ENCODE results near the gene CLEC5A.

The CLEC5A gene

DNA sequence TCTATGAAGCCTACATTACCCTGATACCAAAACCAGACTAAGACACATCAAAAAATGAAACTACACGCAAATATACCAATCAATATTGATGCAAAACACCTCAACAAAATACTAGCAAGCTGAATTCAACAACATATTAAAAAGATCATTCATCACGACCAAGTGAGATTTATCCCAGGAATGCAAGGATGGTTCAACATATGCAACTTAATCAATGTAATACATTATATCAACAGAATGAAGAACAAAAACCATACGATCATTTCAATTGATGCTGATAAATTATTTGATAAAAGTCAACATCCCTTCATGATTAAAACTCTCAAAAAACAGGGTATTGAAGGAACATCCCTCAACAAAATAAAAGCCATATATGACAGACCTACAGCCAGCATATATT, 5.7 kb downstream of the CLEC5A start:
- Histone ChIP-seq H3K9me2 (replicated peaks; ENCODE audit: control insufficient read depth, low read length) (no peaks in the 10 kb centered on the region; the same call in 1 of the 2 replicates), H3K4me1 (ENCODE audit: control insufficient read depth, low read length) (no peaks in the 10 kb centered on the region), H3K79me2 (ENCODE audit: control insufficient read depth, low read length) (no peaks in the 10 kb centered on the region), H3F3A (ENCODE audit: control insufficient read depth, insufficient read depth) (no peaks in the 10 kb centered on the region), H3K9me3 (ENCODE audit: control insufficient read depth, insufficient read depth, low read length) (peaks cover 3% of the 10 kb centered on the region; the same call in 1 of the 2 replicates), H3K4me2 (ENCODE audit: low read length) (no peak overlapping the region), H3K4me3 (ENCODE audit: low read length) (no peak overlapping the region), H4K20me1 (ENCODE audit: control insufficient read depth, insufficient read depth, low read depth, low read length) (no peaks in the 10 kb centered on the region), H3K27ac (ENCODE audit: low read depth, low read length) (no peak overlapping the region), H3K27me3 (ENCODE audit: control insufficient read depth, low read length) (no peaks in the 10 kb centered on the region), H3K36me3 (ENCODE audit: control insufficient read depth, low read length) (no peaks in the 10 kb centered on the region)
- TF ChIP-seq, protein P1, sequence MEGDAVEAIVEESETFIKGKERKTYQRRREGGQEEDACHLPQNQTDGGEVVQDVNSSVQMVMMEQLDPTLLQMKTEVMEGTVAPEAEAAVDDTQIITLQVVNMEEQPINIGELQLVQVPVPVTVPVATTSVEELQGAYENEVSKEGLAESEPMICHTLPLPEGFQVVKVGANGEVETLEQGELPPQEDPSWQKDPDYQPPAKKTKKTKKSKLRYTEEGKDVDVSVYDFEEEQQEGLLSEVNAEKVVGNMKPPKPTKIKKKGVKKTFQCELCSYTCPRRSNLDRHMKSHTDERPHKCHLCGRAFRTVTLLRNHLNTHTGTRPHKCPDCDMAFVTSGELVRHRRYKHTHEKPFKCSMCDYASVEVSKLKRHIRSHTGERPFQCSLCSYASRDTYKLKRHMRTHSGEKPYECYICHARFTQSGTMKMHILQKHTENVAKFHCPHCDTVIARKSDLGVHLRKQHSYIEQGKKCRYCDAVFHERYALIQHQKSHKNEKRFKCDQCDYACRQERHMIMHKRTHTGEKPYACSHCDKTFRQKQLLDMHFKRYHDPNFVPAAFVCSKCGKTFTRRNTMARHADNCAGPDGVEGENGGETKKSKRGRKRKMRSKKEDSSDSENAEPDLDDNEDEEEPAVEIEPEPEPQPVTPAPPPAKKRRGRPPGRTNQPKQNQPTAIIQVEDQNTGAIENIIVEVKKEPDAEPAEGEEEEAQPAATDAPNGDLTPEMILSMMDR (IDR thresholded peaks at IDR 0.05; ENCODE audit: low read depth, low read length, poor library complexity, severe bottlenecking) = no peak
- no peak for TF ChIP-seq EZH2phosphoT487 (IDR thresholded peaks at IDR 0.05; ENCODE audit: borderline replicate concordance, low read length)

DNA sequence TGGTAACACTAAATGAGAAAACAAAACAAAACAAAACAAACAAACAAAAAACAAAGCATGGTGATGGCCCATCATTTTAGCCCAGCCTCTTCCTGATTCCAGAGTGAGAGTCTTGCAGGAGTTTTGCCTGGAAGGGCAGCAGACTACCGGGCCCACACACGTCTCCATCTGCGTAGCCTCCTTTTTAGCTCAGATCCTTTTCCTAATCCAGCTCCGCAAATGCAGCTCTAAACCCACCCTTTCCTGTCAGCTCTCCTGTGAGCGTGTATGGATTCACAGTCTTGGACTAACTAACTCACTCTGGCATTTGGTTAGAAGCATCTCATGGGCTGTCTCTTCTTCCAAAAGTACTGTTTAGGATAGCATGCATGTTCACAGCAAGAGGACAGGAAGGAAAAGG, 16.6 kb downstream of the CLEC5A start:
- Histone ChIP-seq H3K36me3 (ENCODE audit: control insufficient read depth, low read length) (no peaks in the 10 kb centered on the region), H3K9me3 (ENCODE audit: control insufficient read depth, insufficient read depth, low read length) (no peaks in the 10 kb centered on the region), H3K79me2 (ENCODE audit: control insufficient read depth, low read length) (no peaks in the 10 kb centered on the region), H3K4me2 (ENCODE audit: low read length) (no peak overlapping the region), H3K4me1 (ENCODE audit: control insufficient read depth, low read length) (no peaks in the 10 kb centered on the region), H3K27me3 (ENCODE audit: control insufficient read depth, low read length) (no peaks in the 10 kb centered on the region), H3K27ac (ENCODE audit: low read depth, low read length) (no peak overlapping the region), H3F3A (ENCODE audit: control insufficient read depth, insufficient read depth) (no peaks in the 10 kb centered on the region), H3K4me3 (ENCODE audit: low read length) (no peak overlapping the region), H4K20me1 (ENCODE audit: control insufficient read depth, insufficient read depth, low read depth, low read length) (no peaks in the 10 kb centered on the region), H3K9me2 (replicated peaks; ENCODE audit: control insufficient read depth, low read length) (no peaks in the 10 kb centered on the region)
- TF ChIP-seq, protein P1 (IDR thresholded peaks at IDR 0.05; ENCODE audit: low read depth, low read length, poor library complexity, severe bottlenecking) = no peak

- Histone ChIP-seq H3K9me2 (replicated peaks; ENCODE audit: control insufficient read depth, low read length) (no peaks in the 10 kb centered on the region), H3K4me3 (ENCODE audit: low read length) (no peak overlapping the region), H3K36me3 (ENCODE audit: control insufficient read depth, low read length) (no peaks in the 10 kb centered on the region), H3K4me2 (ENCODE audit: low read length) (no peak overlapping the region), H4K20me1 (ENCODE audit: control insufficient read depth, insufficient read depth, low read depth, low read length) (no peaks in the 10 kb centered on the region), H3F3A (ENCODE audit: control insufficient read depth, insufficient read depth) (no peaks in the 10 kb centered on the region), H3K4me1 (ENCODE audit: control insufficient read depth, low read length) (no peaks in the 10 kb centered on the region), H3K27me3 (ENCODE audit: control insufficient read depth, low read length) (no peaks in the 10 kb centered on the region), H3K79me2 (ENCODE audit: control insufficient read depth, low read length) (no peaks in the 10 kb centered on the region), H3K27ac (ENCODE audit: low read depth, low read length) (no peak overlapping the region), H3K9me3 (ENCODE audit: control insufficient read depth, insufficient read depth, low read length) (no peaks in the 10 kb centered on the region)
- no peak for TF ChIP-seq EZH2phosphoT487 (IDR thresholded peaks at IDR 0.05; ENCODE audit: borderline replicate concordance, low read length)
- TF ChIP-seq, protein P1 (IDR thresholded peaks at IDR 0.05; ENCODE audit: low read depth, low read length, poor library complexity, severe bottlenecking) = no peak
Observed at GRCh38 chr7:141928845-141929195, 18.0 kb downstream of the CLEC5A start.

All from DOHH2 (cell line).